GM19467 (cell line): ENCODE data around the gene CCS.
A peak's percentile ranks its signal among the peaks of the same experiment; 100 is the strongest.
"Not testable (repeated sequence)": the region's sequence is repeated elsewhere in the genome, so short reads cannot be mapped to it uniquely, and the experiment has no call there.

Source experiments
- ATAC-seq: cut with Tn5 transposase; IDR thresholded peaks from one replicate; pipeline ENCODE4 v1.9.1; 2021; ENCODE audit warnings: mild to moderate bottlenecking, moderate library complexity; ENCODE audit not compliant: unreplicated experiment

Gene CCS

GRCh38 chr11:66592457-66593302, at the start of gene CCS, which contains the start of gene CCDC87:
TSS of gene CCS (plus strand) at chr11:66593185. CDS start at chr11:66593262, 77 bp downstream.
TSS of gene CCDC87 (minus strand) at chr11:66593063. CDS start at chr11:66593015, 48 bp downstream.
- ATAC-seq = peak; percentile 85

GRCh38 chr11:66543263-66544107, 49.5 kb upstream of the CCS start:
- ATAC-seq = no peak

DNA sequence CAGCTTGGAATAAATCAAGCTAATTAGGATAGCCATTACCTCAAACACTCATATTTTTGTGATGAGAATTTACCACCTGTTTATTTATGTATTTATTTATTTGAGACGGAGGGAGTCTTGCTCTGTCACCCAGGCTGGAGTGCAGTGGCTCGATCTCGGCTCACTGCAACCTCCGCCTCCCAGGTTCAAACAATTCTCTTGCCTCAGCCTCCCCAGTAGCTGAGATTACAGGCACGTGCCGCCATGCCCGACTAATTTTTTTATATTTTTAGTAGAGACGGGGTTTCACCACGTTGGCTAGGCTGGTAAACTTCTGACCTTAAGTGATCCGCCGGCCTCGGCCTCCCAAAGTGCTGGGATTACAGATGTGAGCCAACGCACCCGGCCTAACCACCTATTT, 48.0 kb upstream of the CCS start:
- ATAC-seq = not testable (repeated sequence)

- ATAC-seq = peak; percentile 78
Observed at GRCh38 chr11:66545701-66546367, 47.2 kb upstream of the CCS start, which contains the start of gene ZDHHC24. TSS of gene ZDHHC24 (minus strand) at chr11:66546048. CDS start at chr11:66546003, 45 bp downstream.

DNA sequence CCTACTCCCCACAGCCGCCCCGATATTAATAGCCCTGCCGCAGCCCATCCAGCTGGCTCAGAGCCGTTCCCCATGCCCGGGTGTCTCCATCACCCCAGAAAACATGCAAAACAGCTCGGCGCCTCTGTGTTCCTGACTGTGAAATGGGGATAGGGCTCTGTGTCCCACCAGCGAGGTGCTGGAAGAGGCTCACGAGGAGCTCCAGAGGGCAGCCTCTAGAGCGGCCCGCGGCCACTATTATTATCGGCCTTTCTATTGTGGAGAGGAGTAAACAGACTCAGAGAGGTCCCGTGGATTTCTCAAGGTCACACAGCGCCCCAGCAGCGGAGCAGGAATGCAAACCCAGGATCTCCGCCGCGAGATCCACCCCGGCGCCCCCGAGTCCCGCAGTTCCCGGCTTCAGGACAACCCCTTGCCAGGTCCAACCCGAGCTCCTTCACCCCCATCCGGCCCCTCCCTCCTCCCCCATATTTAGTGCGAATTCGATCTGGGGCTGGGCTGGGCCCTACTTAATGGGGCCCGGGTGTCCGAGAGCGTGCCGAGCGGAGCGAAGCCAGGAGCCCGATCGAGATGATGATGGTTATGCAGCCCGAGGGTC, 46.5 kb upstream of the CCS start, which contains the start of gene ACTN3:
TSS of gene ACTN3 (plus strand) at position 536 of the 598 bp plus-strand sequence. CDS start at position 571, 35 bp downstream.
- ATAC-seq = no peak

DNA sequence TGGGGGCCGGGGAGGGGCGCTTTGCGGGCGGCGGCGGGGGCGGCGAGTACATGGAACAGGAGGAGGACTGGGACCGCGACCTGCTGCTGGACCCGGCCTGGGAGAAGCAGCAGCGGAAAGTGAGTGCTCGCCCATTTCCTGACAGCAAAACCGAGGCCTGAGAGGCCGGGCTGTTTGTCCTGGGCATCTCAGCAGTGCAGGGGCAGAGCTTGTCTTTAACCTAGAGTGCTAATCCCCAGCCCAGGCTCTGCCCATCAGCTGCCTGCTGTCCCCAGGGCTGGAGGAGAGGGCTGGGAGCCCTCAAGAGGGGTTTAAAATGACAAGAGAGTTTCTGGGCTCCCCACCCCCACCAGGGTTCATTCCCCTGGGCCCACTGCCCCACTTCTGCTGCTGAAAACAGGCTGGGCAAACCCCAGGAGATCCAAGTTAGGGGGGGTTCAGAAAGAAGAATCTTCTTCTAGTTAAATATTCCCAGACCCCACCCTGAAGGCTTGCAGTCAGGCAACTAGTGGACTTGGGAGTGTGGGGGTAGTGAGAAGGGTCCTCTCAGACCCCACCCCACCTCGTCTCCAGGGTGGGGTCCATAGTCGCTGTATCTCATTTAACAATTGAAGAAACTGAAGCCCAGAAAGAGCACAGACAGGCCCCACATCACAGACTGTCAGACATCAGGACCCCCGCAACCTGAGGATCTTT, 45.9 kb upstream of the CCS start:
- no peak for ATAC-seq

- ATAC-seq = no peak
Observed at GRCh38 chr11:66547662-66548009, 45.3 kb upstream of the CCS start.

GRCh38 chr11:66548041-66548440, 44.9 kb upstream of the CCS start:
- ATAC-seq = no peak

DNA sequence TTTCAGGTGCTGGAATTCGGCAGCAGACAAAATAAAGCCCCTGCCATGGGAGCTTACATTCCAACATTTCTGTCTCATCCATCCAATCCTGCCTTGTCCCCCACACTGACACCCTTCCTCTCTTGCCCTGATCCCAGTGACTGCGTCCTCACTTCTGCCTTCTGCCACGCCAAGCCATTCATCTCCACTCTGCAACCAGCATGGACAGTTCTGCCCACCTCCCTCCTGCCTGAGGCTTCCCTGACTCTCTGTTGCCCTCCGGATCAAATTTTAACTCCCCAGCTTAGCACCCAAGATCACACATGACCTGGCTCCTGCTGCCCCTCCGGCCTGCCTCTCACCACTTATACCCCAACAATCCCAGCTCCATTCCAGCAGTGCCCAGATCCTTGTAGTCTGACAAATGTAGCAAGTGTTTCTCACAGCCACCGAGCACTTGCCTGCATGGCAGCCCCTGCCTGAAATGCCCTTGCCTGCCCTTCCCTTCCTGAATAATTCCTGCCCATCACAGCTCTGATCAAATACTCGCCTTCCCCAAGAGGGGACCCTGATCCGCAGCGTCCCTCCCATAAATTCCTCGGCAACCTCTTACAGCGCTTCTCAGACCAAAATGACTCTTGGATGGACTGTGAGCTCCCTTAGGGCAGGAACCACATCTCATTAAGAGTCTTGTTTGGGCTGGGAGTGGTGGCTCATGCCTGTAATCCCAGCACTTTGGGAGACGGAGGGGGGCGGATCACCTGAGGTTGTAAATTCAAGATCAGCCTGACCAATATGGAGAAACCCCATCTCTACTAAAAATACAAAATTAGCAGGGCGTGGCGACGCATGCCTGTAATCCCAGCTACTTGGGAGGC, 44.0 kb upstream of the CCS start:
- ATAC-seq = no peak

GRCh38 chr11:66549696-66550095, 43.3 kb upstream of the CCS start:
- no peak for ATAC-seq

DNA sequence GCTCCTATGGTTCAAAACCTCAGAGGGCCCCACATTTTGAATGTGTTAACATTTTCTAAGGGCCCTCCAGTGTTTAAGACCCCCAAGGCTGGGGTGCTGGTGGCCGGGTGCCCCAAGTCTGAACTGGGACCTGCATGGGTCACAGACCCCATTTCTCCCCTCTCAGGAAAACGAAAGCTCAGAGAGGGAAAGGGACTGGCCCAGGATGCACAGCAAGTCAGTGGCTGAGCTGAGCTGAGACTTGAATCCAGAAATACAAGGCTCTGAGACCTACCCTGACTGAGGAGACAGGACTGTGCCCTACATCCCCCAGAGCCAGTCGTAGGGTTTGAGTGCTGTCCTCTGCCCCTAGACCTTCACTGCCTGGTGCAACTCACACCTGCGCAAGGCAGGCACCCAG, 42.1 kb upstream of the CCS start:
- ATAC-seq = no peak

GRCh38 chr11:66554602-66555001, 38.4 kb upstream of the CCS start:
- no peak for ATAC-seq

GRCh38 chr11:66555416-66555815, 37.6 kb upstream of the CCS start:
- no peak for ATAC-seq

DNA sequence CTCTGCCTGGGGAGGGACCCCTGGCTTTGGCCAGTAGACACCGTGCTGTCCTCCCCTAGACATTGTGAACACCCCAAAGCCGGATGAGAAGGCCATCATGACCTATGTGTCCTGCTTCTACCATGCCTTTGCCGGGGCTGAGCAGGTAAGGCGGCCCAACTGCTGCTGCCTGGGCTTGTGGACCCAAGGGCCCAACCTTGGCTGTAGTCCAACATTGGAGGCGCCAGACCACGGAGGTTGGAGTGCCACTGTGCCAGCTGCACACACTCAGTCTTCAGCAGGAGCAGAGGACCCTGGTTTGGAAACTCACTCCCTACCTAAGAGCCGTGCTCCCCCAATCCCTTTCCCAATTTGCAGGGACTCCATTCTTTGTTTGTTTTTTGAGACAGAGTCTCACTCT, 36.9 kb upstream of the CCS start:
- no peak for ATAC-seq

DNA sequence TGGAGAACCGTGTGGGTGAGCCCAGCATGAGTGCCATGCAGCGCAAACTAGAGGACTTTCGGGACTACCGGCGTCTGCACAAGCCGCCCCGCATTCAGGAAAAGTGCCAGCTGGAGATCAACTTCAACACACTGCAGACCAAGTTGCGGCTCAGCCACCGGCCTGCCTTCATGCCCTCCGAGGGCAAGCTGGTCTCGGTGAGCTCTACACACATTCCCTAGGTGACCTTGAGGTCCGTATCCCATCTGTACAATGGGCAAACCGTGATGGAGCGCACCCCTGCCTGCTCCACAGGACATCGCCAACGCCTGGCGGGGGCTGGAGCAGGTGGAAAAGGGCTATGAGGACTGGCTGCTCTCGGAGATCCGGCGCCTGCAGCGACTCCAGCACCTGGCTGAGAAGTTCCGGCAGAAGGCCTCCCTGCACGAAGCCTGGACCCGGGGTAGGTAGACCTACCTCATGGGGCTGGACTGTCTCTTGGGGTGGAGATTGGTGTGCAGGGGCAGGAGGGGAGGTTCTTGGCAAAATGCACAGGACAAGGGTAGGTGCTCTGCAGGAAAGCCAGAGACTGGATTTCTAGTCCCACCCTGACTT, 35.2 kb upstream of the CCS start:
- ATAC-seq = no peak

DNA sequence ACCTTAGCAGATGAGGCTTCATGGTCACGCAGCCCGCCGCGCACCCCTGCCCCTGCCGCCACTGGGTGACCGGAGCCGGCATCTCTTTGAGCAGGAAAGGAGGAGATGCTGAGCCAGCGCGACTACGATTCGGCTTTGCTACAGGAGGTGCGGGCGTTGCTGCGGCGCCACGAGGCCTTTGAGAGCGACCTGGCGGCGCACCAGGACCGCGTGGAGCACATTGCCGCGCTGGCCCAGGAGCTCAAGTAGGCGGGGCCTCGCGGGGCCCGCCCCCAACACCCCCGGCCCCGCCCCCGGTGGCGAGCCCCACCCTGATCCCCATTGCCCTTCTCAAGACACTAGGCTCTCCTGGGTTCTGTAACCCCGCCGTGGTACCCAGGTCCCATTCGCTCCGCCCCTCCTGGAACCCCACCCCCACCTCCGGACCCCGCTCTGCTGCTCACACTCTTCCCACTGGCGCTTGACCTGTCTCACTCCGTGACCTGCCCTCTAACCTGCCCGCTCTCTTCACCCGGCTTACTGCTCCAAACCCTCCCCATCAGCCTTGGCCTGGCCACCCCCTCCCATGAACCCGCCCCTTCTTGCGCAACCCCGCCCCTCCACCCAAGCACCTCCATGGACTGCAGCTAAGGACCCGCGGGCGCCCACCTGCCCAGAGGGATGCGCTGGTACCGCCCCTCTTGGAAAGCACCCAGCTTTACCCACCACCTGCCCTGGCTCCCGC, 33.7 kb upstream of the CCS start:
- ATAC-seq = no peak

DNA sequence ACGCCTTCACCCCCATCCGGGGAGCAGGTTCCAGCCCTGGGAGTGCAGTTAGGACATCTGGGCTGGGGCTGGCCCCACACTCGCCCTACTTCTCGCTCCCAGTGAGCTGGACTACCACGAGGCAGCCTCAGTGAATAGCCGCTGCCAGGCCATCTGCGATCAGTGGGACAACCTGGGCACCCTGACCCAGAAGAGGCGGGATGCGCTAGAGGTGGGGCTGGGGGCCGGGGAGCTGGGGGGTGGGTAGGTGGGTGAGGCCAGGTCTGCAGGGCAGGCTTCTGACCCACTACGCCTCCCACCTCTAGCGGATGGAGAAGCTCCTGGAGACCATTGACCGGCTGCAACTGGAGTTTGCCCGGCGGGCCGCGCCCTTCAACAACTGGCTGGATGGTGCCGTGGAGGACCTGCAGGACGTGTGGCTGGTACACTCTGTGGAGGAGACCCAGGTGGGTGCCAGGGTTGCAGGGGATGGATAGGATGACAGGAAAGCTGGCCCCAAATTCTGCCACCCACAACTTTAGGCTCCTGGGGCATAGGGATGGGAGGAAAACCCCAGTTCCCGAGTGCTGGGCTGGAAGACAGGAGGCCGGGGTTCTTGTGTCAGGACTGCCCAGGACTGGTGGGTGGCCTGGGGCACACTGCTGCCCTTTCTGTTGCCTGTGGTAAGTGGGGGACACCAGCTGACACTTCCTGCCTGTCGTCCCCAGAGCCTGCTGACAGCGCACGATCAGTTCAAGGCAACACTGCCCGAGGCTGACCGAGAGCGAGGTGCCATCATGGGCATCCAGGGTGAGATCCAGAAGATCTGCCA, 32.9 kb upstream of the CCS start:
- ATAC-seq = no peak
